Common myeloid progenitor, CD34-positive (primary cell): ENCODE measurements around the gene SARDH. TPM values are rescaled to one million over a fixed set of nuclear protein-coding genes. Genes with fewer than 3 reads are reported as not detected.

Experiments used
- CTCF ChIA-PET: fragments of 350-600 bp; sonication (Branson Sonifier 250); formaldehyde crosslinking; loops from one replicate; lab custom pipeline; 2021; ENCODE audit warnings: antibody characterized with exemption; lab: Charles Lee
- POLR2A ChIA-PET: fragments of 350-600 bp; sonication (Branson Sonifier 250); formaldehyde crosslinking; loops from one replicate; lab custom pipeline; 2021; ENCODE audit warnings: antibody characterized with exemption; lab: Charles Lee
- DNase-seq, 3 donors: peaks; one replicate each; pipeline versions ENCODE4 v3.0.0 to v3.0.0-alpha.2; 2013
- H3K27ac ChIP-seq, 2 experiments: 1 replicate in 1 of 2; 2 replicates in 1 of 2; pipeline ENCODE4 v1.7.0; 2013; ENCODE audit warnings: inconsistent platforms in 2 of 2, low read length in 2 of 2, mild to moderate bottlenecking in 2 of 2, low read depth in 1 of 2, moderate library complexity in 1 of 2; ENCODE audit not compliant: severe bottlenecking in 2 of 2, insufficient read depth in 1 of 2, poor library complexity in 1 of 2
- H3K27me3 ChIP-seq, 5 experiments: replicated peaks in 2 of 5; 1 replicate in 3 of 5; 2 replicates in 2 of 5; pipeline versions ENCODE4 v1.6.1 to v1.7.0; 2013; ENCODE audit warnings: low read length in 4 of 5, mild to moderate bottlenecking in 2 of 5, moderate library complexity in 2 of 5, inconsistent platforms in 1 of 5; ENCODE audit not compliant: insufficient read depth in 5 of 5, control insufficient read depth in 4 of 5
- H3K36me3 ChIP-seq, 4 experiments: 1 replicate in 2 of 4; 2 replicates in 2 of 4; pipeline versions ENCODE4 v1.6.1 to v1.7.0; 2013; ENCODE audit warnings: low read length in 3 of 4, control low read depth in 1 of 4, mild to moderate bottlenecking in 1 of 4; ENCODE audit not compliant: control insufficient read depth in 4 of 4, insufficient read depth in 4 of 4
- H3K4me1 ChIP-seq, 4 experiments: 1 replicate in 3 of 4; 2 replicates in 1 of 4; pipeline versions ENCODE4 v1.6.1 to v1.7.1; 2013; ENCODE audit warnings: low read length in 3 of 4, mild to moderate bottlenecking in 3 of 4, control low read depth in 1 of 4, inconsistent platforms in 1 of 4, moderate library complexity in 1 of 4; ENCODE audit not compliant: control insufficient read depth in 4 of 4, insufficient read depth in 4 of 4; ENCODE audit errors: control extremely low read depth in 1 of 4
- H3K4me3 ChIP-seq, 7 experiments: 1 replicate in 4 of 7; 2 replicates in 3 of 7; pipeline versions ENCODE4 v1.5.1 to v1.7.0; 2013; ENCODE audit warnings: mild to moderate bottlenecking in 7 of 7, low read length in 6 of 7, moderate library complexity in 6 of 7, inconsistent platforms in 2 of 7, low read depth in 2 of 7, control low read depth in 1 of 7; ENCODE audit not compliant: insufficient read depth in 4 of 7, control insufficient read depth in 1 of 7; ENCODE audit errors: extremely low read depth in 1 of 7
- H3K9me3 ChIP-seq, 5 experiments: 1 replicate in 4 of 5; 2 replicates in 1 of 5; pipeline versions ENCODE4 v1.6.1 to v1.7.1; 2013; ENCODE audit warnings: low read length in 4 of 5, mild to moderate bottlenecking in 2 of 5, inconsistent platforms in 1 of 5, low read depth in 1 of 5, moderate library complexity in 1 of 5; ENCODE audit not compliant: control insufficient read depth in 4 of 5, insufficient read depth in 2 of 5; ENCODE audit errors: control extremely low read depth in 1 of 5
- WGBS: methylation state at CpG from one replicate; pipeline ENCODE4 v1.1.5; 2013; ENCODE audit not compliant: insufficient coverage; 5-methylcytosine and 5-hydroxymethylcytosine counted together
- polyA plus RNA-seq: library from polyadenylated mRNA; unstranded; fragments of 120-200 nt; gene quantifications from one replicate; pipeline ENCODE4 v1.2.1, GENCODE V29; 2013

The SARDH gene, protein sequence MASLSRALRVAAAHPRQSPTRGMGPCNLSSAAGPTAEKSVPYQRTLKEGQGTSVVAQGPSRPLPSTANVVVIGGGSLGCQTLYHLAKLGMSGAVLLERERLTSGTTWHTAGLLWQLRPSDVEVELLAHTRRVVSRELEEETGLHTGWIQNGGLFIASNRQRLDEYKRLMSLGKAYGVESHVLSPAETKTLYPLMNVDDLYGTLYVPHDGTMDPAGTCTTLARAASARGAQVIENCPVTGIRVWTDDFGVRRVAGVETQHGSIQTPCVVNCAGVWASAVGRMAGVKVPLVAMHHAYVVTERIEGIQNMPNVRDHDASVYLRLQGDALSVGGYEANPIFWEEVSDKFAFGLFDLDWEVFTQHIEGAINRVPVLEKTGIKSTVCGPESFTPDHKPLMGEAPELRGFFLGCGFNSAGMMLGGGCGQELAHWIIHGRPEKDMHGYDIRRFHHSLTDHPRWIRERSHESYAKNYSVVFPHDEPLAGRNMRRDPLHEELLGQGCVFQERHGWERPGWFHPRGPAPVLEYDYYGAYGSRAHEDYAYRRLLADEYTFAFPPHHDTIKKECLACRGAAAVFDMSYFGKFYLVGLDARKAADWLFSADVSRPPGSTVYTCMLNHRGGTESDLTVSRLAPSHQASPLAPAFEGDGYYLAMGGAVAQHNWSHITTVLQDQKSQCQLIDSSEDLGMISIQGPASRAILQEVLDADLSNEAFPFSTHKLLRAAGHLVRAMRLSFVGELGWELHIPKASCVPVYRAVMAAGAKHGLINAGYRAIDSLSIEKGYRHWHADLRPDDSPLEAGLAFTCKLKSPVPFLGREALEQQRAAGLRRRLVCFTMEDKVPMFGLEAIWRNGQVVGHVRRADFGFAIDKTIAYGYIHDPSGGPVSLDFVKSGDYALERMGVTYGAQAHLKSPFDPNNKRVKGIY
- polyA plus RNA-seq, result 3.5 TPM

DNA sequence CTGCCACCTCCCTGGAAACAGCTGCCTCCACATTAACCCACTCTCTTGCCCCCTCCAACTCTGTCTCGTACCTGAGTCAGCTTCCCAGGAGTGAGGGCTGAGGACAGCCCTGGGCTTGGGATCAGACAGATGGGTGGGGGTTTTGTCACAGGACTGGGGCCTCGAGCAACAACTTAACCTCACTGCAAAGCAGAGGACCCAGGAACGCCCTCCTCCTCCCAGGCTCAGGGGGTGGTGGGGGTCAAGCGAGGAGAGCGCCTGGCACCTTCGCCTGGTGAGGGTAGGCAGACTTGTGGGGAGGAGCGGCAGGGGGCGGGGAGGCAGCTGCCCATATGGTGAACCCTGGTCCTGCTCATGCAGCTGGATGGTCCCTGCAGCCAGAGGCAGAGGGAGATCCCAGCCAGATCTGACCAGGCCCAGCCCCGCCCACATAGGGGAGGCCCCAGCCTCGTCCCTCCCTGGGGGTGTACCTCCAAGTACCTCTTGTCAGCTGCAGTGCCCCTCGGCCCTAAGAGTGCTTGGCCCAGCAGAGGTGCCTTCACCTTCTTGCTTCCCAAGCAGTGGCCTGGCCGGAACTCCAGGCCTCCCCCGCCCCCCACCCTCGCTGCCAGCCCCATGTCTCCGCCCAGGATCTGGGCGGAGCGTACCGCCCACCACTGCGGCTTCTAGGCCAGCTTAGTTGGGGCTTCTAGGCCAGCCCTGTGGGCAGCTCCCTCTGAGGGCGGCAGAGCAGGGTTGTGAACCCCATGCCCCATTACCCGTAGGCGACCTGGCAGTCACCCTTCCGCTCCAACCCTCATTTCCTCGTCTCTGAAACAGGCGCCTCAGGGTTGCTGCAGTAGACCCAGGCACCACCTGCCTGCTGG lies at the start of gene SARDH:
Gene SARDH, minus strand, starts transcription at position 579 of the 866 bp plus-strand sequence. CDS start 4,179 bp downstream, outside the sequence.
- H3K9me3 ChIP-seq, result no peaks in the 10 kb centered on the region
- H3K27me3 ChIP-seq, result no peaks in the 10 kb centered on the region
- CTCF ChIA-PET, result interaction anchor here (0.6 to 3.1 kb wide), 5 partner anchors 10 to 96 kb away, joined by 3 to 14 read pairs (median 5); no protein-coding TSS in a partner anchor
- H3K4me3 ChIP-seq, result peak within 1 kb of the TSS; percentile 26 to 74 (median 40)
- no peaks in the 10 kb centered on the region for H3K36me3 ChIP-seq
- POLR2A ChIA-PET, result interaction anchor here (0.6 kb wide), 1 partner anchor 159 kb away, joined by 3 read pairs; no protein-coding TSS in a partner anchor
- H3K27ac ChIP-seq, result no peak within 1 kb of the TSS
- DNase-seq, result peak; percentile 31 to 57 (median 52)
- WGBS, result 15% methylated on average over 22 of the region's 25 CpGs
- peaks cover 0 to 18% (median 13%) of the 10 kb centered on the region in 4 experiments for H3K4me1 ChIP-seq

DNA sequence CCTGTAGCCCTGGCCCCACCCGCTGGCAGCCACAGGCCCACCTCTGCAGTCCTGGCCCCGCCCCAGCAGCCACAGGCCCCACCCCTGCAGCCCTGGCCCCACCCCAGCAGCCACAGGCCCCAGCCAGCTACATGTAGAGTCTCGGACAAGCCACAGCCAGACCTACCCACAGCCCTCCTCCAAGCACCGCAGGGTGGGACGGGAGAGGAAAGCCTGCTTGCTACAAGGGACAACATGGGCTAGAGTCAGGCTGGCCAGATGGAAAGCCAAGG lies 49.5 kb upstream of the SARDH start:
- peaks cover 0 to 18% (median 2%) of the 10 kb centered on the region in 5 experiments for H3K27me3 ChIP-seq
- no peak overlapping the region for H3K4me3 ChIP-seq
- peaks cover 0 to 2% (median 0%) of the 10 kb centered on the region in 4 experiments for H3K36me3 ChIP-seq
- peak in 2 of 3 donors; percentile 44 to 56 for DNase-seq
- no peaks in the 10 kb centered on the region for H3K9me3 ChIP-seq
- POLR2A ChIA-PET, result interaction anchor here (0.6 kb wide), 2 partner anchors 10 to 267 kb away, joined by 3 to 5 read pairs; no protein-coding TSS in a partner anchor
- H3K4me1 ChIP-seq, result peaks cover 0 to 39% (median 28%) of the 10 kb centered on the region in 4 experiments
- WGBS, result no CpG with 5 or more reads among the region's 5 CpGs
- CTCF ChIA-PET, result interaction anchor here (1.1 kb wide), 1 partner anchor 207 kb away, joined by 7 read pairs; no protein-coding TSS in a partner anchor
- no peak overlapping the region for H3K27ac ChIP-seq

DNA sequence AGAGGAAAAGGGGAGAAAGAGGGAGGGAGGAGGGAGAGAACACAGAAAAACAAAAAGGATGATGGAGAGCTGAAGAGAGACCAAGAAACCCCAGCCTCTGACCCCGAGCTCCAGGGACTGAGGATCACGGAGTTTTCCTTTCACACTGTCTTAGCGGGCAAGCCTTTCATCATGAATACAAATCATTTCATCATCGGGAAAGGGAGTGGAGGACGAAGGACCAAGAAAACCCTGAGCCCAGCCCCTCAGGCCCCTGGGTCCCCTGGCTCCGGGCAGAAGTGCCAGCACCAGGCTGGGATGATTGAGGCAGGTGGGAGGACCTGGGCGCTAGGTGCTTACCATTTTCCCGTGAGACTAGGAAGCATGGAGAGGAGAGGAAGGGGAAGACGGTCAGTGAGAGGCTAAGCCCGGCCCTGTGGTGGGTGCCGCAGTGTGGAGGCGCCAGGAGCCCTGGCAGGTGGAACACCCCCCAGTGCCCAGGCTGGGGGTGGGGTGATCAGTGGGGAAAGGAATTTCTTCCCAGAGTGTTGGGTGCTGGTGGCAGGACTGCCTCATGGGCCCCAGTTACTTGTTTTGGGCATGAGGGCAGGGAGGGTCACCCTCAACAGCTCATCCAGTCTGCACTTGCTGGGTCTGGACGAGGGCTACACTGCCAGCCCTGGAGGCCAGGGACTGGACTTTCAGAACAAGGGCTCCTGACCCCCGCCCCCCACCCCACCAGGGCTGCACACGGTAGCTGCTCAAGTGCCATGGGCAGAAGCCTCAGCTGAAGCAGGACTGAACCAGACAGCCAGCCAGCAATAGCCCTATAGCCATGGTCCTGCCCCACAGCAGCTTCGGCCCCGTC lies 49.0 kb upstream of the SARDH start:
- Histone ChIP-seq H3K27ac (no peak overlapping the region), H3K4me3 (no peak overlapping the region)
- 100% methylated on average over 5 of the region's 17 CpGs for WGBS

DNA sequence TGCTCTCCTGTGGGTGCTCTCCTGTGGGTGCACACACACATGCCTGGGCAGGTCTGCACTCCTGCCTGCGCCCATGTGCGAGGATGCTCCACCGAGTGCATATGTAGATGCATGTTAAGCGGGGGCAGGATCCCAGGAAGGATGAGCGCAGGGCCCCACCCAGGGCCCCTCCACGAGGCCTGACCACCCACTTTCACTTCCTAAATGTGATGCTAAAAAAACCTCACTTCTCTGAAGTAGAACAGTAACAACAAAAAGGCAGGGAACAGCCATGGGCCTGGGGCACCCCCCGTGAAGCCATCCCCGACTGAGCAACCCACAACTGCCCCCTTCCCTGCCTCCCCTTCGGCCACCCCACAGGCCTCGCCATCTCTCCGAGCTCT lies 48.2 kb upstream of the SARDH start:
- CTCF ChIA-PET, result interaction anchor here (1.0 kb wide), 2 partner anchors 124 to 207 kb away, joined by 3 read pairs; no protein-coding TSS in a partner anchor
- Histone ChIP-seq H3K36me3 (peaks cover 0 to 2% (median 0%) of the 10 kb centered on the region in 4 experiments), H3K4me3 (no peak overlapping the region), H3K27ac (no peak overlapping the region), H3K27me3 (peaks cover 0 to 14% (median 0%) of the 10 kb centered on the region in 5 experiments), H3K4me1 (peaks cover 0 to 38% (median 28%) of the 10 kb centered on the region in 4 experiments), H3K9me3 (no peaks in the 10 kb centered on the region)
- DNase-seq, result peak in 1 of 3 donors; percentile 6
- POLR2A ChIA-PET, result no interaction called here
- WGBS, result 95% methylated on average over 7 of the region's 11 CpGs

More for the DNA sequence above, 49.0 kb upstream of the SARDH start:
- H3K9me3 ChIP-seq, result no peaks in the 10 kb centered on the region
- no peak for DNase-seq
- peaks cover 0 to 38% (median 28%) of the 10 kb centered on the region in 4 experiments for H3K4me1 ChIP-seq
- peaks cover 0 to 2% (median 0%) of the 10 kb centered on the region in 4 experiments for H3K36me3 ChIP-seq
- ChIA-PET POLR2A (interaction anchor here (0.6 kb wide), 2 partner anchors 11 to 266 kb away, joined by 3 to 5 read pairs; no protein-coding TSS in a partner anchor), CTCF (interaction anchor here (1.0 to 1.1 kb wide), 2 partner anchors 123 to 207 kb away, joined by 3 to 7 read pairs; no protein-coding TSS in a partner anchor)
- peaks cover 0 to 18% (median 2%) of the 10 kb centered on the region in 5 experiments for H3K27me3 ChIP-seq

DNA sequence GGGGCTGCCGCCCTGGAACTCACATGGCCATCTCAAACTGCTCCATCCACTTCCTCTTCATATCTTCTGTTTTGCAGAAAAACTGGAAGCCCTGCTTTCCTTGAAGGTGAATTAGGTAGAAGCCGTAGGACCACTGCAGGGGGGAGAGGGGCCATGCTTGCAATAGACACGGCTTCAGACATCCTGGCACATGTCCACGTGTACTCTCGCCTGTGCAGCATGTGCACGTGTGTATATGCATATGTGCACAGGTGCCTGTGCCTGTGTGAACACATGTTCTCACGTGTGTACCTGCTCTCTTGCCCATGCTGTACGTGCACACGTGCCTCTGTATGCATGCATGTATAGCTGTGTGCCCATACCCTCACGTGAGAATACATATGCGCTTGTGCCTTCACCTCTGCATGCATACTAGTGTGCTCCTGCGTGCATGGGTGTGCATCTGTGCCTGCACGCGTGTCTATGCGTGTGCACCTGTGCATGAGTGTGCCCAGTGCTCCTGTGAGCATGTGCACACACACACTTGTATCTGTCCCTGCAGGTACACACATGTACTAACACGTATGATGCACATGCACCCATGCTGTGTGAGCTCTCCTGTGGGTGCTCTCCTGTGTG lies 47.7 kb upstream of the SARDH start:
- Histone ChIP-seq H3K4me3 (no peak overlapping the region), H3K9me3 (no peaks in the 10 kb centered on the region), H3K27ac (no peak overlapping the region), H3K27me3 (peaks cover 0 to 14% (median 0%) of the 10 kb centered on the region in 5 experiments), H3K4me1 (peaks cover 0 to 38% (median 28%) of the 10 kb centered on the region in 4 experiments), H3K36me3 (peaks cover 0 to 2% (median 0%) of the 10 kb centered on the region in 4 experiments)
- CTCF ChIA-PET, result interaction anchor here (1.0 kb wide), 2 partner anchors 124 to 208 kb away, joined by 3 read pairs; no protein-coding TSS in a partner anchor
- DNase-seq, result no peak
- WGBS, result 96% methylated on average over 15 of the region's 16 CpGs
- POLR2A ChIA-PET, result no interaction called here
